ENCODE results near the gene HMCES.

Gene HMCES

DNA sequence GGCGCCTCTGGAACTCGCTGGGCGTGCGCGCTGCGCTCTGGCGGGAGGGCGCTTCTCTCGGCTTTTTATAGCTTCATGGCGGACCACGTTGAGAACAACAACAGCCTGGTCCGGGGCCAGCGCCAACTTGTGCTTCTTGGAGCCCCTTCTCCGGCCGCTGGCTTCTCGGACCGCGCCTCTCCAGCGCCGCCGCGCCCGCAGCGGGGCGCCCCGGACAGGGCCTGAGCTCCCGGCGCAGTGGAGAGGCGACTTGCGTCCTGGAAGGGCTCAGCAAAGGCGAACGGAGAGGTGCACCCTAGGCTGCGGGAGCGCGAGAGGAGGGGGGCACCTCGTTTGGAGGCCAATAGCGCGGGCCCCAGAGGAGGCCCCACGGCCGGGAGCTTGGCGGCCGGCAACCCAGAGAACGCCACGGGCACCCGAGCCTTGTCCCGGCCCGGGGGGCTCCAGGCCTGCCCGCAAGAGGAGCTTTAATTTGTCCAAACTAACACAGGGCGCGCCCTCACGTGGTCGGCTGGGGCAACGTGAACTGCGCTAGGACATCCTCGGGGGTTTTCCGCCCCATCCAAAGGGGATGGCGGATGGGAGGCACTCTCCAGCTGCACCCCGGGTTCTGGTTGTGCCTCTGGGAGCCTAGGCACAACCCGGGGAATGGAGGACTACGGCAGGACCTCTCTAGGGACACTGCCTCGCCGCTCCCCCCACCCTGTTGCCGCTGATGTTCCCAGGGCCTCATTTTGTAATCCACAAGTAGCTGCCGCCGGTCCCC lies 37.8 kb downstream of the HMCES start (continued):
- TF ChIP-seq, protein P1, sequence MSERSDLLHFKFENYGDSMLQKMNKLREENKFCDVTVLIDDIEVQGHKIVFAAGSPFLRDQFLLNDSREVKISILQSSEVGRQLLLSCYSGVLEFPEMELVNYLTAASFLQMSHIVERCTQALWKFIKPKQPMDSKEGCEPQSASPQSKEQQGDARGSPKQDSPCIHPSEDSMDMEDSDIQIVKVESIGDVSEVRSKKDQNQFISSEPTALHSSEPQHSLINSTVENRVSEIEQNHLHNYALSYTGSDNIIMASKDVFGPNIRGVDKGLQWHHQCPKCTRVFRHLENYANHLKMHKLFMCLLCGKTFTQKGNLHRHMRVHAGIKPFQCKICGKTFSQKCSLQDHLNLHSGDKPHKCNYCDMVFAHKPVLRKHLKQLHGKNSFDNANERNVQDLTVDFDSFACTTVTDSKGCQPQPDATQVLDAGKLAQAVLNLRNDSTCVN (tag by site-specific recombination; optimal IDR thresholded peaks at IDR 0.05): peak; percentile 84
- TF ChIP-seq ZNF670 (tag by site-specific recombination; IDR thresholded peaks at IDR 0.05; ENCODE audit: low read depth): no peak
- TF ChIP-seq YY2 (tag by site-specific recombination; IDR thresholded peaks at IDR 0.05): peak; percentile 43
- TF ChIP-seq REPIN1 (tag by site-specific recombination; IDR thresholded peaks at IDR 0.05; ENCODE audit: low read depth): no peak
- TF ChIP-seq KLF16 (tag by site-specific recombination; IDR thresholded peaks at IDR 0.05): 0 out of 2 replicates have a peak, but pooled peaks have one; percentile 30
- TF ChIP-seq, protein P2, sequence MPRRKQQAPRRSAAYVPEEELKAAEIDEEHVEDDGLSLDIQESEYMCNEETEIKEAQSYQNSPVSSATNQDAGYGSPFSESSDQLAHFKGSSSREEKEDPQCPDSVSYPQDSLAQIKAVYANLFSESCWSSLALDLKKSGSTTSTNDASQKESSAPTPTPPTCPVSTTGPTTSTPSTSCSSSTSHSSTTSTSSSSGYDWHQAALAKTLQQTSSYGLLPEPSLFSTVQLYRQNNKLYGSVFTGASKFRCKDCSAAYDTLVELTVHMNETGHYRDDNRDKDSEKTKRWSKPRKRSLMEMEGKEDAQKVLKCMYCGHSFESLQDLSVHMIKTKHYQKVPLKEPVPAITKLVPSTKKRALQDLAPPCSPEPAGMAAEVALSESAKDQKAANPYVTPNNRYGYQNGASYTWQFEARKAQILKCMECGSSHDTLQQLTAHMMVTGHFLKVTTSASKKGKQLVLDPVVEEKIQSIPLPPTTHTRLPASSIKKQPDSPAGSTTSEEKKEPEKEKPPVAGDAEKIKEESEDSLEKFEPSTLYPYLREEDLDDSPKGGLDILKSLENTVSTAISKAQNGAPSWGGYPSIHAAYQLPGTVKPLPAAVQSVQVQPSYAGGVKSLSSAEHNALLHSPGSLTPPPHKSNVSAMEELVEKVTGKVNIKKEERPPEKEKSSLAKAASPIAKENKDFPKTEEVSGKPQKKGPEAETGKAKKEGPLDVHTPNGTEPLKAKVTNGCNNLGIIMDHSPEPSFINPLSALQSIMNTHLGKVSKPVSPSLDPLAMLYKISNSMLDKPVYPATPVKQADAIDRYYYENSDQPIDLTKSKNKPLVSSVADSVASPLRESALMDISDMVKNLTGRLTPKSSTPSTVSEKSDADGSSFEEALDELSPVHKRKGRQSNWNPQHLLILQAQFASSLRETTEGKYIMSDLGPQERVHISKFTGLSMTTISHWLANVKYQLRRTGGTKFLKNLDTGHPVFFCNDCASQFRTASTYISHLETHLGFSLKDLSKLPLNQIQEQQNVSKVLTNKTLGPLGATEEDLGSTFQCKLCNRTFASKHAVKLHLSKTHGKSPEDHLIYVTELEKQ (tag by site-specific recombination; IDR thresholded peaks at IDR 0.05; ENCODE audit: borderline replicate concordance): no peak
- no peak for TF ChIP-seq ZNF629 (tag by site-specific recombination; IDR thresholded peaks at IDR 0.05)
- no peak for TF ChIP-seq ZFP41 (tag by site-specific recombination; IDR thresholded peaks at IDR 0.05; ENCODE audit: borderline replicate concordance)
- peak; percentile 87 for TF ChIP-seq ZBTB20 (tag by site-specific recombination; IDR thresholded peaks at IDR 0.05)
- TF ChIP-seq GLIS2 (tag by site-specific recombination; IDR thresholded peaks at IDR 0.05): peak; percentile 57; the same call in 1 of the 2 replicates
- TF ChIP-seq, protein P3, sequence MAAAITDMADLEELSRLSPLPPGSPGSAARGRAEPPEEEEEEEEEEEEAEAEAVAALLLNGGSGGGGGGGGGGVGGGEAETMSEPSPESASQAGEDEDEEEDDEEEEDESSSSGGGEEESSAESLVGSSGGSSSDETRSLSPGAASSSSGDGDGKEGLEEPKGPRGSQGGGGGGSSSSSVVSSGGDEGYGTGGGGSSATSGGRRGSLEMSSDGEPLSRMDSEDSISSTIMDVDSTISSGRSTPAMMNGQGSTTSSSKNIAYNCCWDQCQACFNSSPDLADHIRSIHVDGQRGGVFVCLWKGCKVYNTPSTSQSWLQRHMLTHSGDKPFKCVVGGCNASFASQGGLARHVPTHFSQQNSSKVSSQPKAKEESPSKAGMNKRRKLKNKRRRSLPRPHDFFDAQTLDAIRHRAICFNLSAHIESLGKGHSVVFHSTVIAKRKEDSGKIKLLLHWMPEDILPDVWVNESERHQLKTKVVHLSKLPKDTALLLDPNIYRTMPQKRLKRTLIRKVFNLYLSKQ (tag by site-specific recombination; IDR thresholded peaks at IDR 0.05; ENCODE audit: borderline replicate concordance): no peak
- TF ChIP-seq, protein P4, sequence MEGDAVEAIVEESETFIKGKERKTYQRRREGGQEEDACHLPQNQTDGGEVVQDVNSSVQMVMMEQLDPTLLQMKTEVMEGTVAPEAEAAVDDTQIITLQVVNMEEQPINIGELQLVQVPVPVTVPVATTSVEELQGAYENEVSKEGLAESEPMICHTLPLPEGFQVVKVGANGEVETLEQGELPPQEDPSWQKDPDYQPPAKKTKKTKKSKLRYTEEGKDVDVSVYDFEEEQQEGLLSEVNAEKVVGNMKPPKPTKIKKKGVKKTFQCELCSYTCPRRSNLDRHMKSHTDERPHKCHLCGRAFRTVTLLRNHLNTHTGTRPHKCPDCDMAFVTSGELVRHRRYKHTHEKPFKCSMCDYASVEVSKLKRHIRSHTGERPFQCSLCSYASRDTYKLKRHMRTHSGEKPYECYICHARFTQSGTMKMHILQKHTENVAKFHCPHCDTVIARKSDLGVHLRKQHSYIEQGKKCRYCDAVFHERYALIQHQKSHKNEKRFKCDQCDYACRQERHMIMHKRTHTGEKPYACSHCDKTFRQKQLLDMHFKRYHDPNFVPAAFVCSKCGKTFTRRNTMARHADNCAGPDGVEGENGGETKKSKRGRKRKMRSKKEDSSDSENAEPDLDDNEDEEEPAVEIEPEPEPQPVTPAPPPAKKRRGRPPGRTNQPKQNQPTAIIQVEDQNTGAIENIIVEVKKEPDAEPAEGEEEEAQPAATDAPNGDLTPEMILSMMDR (tag by site-specific recombination; IDR thresholded peaks at IDR 0.05): peak; percentile 85
- no peak for TF ChIP-seq OSR2 (tag by site-specific recombination; IDR thresholded peaks at IDR 0.05)
- no peak for TF ChIP-seq ZNF530 (tag by site-specific recombination; IDR thresholded peaks at IDR 0.05; ENCODE audit: low read depth)
- TF ChIP-seq ZNF544 (tag by site-specific recombination; IDR thresholded peaks at IDR 0.05): no peak
- TF ChIP-seq ZNF341 (tag by site-specific recombination; IDR thresholded peaks at IDR 0.05; ENCODE audit: low read depth): peak; percentile 39; the same call in 1 of the 2 replicates
- TF ChIP-seq, protein P5, sequence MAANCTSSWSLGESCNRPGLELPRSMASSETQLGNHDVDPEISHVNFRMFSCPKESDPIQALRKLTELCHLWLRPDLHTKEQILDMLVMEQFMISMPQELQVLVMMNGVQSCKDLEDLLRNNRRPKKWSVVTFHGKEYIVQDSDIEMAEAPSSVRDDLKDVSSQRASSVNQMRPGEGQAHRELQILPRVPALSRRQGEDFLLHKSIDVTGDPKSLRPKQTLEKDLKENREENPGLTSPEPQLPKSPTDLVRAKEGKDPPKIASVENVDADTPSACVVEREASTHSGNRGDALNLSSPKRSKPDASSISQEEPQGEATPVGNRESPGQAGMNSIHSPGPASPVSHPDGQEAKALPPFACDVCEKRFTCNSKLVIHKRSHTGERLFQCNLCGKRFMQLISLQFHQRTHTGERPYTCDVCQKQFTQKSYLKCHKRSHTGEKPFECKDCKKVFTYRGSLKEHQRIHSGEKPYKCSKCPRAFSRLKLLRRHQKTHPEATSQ (tag by site-specific recombination; IDR thresholded peaks at IDR 0.05): peak; percentile 42; the same call in 1 of the 2 replicates
- TF ChIP-seq, protein P6, sequence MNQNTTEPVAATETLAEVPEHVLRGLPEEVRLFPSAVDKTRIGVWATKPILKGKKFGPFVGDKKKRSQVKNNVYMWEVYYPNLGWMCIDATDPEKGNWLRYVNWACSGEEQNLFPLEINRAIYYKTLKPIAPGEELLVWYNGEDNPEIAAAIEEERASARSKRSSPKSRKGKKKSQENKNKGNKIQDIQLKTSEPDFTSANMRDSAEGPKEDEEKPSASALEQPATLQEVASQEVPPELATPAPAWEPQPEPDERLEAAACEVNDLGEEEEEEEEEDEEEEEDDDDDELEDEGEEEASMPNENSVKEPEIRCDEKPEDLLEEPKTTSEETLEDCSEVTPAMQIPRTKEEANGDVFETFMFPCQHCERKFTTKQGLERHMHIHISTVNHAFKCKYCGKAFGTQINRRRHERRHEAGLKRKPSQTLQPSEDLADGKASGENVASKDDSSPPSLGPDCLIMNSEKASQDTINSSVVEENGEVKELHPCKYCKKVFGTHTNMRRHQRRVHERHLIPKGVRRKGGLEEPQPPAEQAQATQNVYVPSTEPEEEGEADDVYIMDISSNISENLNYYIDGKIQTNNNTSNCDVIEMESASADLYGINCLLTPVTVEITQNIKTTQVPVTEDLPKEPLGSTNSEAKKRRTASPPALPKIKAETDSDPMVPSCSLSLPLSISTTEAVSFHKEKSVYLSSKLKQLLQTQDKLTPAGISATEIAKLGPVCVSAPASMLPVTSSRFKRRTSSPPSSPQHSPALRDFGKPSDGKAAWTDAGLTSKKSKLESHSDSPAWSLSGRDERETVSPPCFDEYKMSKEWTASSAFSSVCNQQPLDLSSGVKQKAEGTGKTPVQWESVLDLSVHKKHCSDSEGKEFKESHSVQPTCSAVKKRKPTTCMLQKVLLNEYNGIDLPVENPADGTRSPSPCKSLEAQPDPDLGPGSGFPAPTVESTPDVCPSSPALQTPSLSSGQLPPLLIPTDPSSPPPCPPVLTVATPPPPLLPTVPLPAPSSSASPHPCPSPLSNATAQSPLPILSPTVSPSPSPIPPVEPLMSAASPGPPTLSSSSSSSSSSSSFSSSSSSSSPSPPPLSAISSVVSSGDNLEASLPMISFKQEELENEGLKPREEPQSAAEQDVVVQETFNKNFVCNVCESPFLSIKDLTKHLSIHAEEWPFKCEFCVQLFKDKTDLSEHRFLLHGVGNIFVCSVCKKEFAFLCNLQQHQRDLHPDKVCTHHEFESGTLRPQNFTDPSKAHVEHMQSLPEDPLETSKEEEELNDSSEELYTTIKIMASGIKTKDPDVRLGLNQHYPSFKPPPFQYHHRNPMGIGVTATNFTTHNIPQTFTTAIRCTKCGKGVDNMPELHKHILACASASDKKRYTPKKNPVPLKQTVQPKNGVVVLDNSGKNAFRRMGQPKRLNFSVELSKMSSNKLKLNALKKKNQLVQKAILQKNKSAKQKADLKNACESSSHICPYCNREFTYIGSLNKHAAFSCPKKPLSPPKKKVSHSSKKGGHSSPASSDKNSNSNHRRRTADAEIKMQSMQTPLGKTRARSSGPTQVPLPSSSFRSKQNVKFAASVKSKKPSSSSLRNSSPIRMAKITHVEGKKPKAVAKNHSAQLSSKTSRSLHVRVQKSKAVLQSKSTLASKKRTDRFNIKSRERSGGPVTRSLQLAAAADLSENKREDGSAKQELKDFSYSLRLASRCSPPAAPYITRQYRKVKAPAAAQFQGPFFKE (tag by site-specific recombination; IDR thresholded peaks at IDR 0.05; ENCODE audit: borderline replicate concordance): no peak
- no peak for TF ChIP-seq ZFP69B (tag by site-specific recombination; IDR thresholded peaks at IDR 0.05)
- no peak for TF ChIP-seq ZNF426 (tag by site-specific recombination; IDR thresholded peaks at IDR 0.05)
- no peak for TF ChIP-seq ZBTB17 (tag by site-specific recombination; IDR thresholded peaks at IDR 0.05)
- no peak for TF ChIP-seq MEIS1 (CRISPR knock-in tag; IDR thresholded peaks at IDR 0.05; ENCODE audit: borderline replicate concordance)
- TF ChIP-seq ZNF311 (tag by site-specific recombination; IDR thresholded peaks at IDR 0.05; ENCODE audit: borderline replicate concordance): no peak
